SK-N-MC (cell line): ENCODE results near the gene MACROD2.

Experiments
- EZH2 ChIP-seq: fragments of 200-600 bp; sonication (generic); IDR thresholded peaks from one replicate; pipeline ENCODE4 v1.6.1; 2017; ENCODE audit warnings: antibody characterized with exemption
- FOXP2 ChIP-seq: optimal IDR thresholded peaks from 2 replicates; pipeline ENCODE3; 2011; ENCODE audit warnings: mild to moderate bottlenecking, moderate library complexity; ENCODE audit not compliant: insufficient read depth; ENCODE audit errors: extremely low read length, control extremely low read depth

- no peak for TF ChIP-seq EZH2
- no peak for TF ChIP-seq FOXP2
Observed at GRCh38 chr20:15842872-15843271, 1847.6 kb downstream of the MACROD2 start.
